GM12801 (cell line): ENCODE measurements around the gene GPC2.
"Not testable (repeated sequence)": the region's sequence is repeated elsewhere in the genome, so short reads cannot be mapped to it uniquely, and the experiment has no call there.

ENCODE experiments used
- TF ChIP-seq, protein P1 (sequence below): IDR thresholded peaks from one replicate; pipeline ENCODE4 v1.5.1; 2011; ENCODE audit warnings: control low read depth; ENCODE audit not compliant: insufficient read length; ENCODE audit errors: extremely low read depth

The GPC2 gene, protein sequence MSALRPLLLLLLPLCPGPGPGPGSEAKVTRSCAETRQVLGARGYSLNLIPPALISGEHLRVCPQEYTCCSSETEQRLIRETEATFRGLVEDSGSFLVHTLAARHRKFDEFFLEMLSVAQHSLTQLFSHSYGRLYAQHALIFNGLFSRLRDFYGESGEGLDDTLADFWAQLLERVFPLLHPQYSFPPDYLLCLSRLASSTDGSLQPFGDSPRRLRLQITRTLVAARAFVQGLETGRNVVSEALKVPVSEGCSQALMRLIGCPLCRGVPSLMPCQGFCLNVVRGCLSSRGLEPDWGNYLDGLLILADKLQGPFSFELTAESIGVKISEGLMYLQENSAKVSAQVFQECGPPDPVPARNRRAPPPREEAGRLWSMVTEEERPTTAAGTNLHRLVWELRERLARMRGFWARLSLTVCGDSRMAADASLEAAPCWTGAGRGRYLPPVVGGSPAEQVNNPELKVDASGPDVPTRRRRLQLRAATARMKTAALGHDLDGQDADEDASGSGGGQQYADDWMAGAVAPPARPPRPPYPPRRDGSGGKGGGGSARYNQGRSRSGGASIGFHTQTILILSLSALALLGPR

DNA sequence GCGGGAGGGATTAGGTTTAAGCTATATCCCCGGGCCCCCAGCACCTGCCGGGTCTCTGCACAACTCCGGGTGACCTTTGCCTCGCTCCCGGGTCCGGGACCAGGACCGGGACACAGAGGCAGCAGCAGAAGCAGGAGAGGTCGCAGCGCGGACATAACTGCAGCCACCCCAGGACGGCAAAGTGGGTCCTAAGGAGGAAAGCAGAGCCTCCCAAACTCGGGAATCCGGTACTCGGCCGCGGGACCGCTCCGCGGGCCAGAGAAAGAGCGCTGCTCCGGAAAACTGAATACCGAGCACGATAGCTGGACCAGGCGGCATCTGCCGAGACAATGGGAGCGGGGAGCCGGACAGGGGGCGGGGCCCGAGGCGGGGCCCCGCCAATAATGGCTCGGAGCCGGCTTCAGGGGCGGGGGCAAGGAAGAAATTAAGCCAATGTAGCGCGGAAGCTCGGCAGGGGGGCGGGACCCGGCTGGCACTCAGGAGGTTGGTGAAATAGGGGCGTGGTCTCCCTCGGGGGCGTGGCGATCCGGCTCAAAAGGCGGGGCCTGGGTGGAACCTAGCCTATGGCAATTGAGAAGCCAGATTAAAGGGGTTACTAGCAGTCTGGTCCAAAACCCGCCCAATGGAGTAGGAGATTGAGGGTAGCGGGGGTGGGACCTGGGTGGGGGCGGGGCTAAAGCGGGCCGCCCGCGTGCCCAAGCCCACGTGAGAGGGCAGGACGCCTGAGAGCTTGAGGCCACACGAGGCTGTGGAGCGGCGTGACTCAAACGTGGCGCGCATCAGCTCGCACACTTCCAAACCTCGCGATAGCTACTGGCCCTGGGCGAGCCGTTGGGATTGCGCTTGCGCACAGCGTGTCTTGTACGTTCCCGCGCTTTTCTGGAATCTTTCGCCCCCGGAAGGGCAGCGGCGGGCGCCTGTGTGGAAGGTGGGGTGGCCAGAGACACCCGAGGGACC is at the start of gene GPC2, which contains the start of gene STAG3:
TSS of gene GPC2 (minus strand) at position 337 of the 957 bp plus-strand sequence. CDS start at position 155, 182 bp downstream.
TSS of gene STAG3 (plus strand) at position 874 of the 957 bp plus-strand sequence. CDS start 2,639 bp downstream, outside the sequence.
- TF ChIP-seq, protein P1, sequence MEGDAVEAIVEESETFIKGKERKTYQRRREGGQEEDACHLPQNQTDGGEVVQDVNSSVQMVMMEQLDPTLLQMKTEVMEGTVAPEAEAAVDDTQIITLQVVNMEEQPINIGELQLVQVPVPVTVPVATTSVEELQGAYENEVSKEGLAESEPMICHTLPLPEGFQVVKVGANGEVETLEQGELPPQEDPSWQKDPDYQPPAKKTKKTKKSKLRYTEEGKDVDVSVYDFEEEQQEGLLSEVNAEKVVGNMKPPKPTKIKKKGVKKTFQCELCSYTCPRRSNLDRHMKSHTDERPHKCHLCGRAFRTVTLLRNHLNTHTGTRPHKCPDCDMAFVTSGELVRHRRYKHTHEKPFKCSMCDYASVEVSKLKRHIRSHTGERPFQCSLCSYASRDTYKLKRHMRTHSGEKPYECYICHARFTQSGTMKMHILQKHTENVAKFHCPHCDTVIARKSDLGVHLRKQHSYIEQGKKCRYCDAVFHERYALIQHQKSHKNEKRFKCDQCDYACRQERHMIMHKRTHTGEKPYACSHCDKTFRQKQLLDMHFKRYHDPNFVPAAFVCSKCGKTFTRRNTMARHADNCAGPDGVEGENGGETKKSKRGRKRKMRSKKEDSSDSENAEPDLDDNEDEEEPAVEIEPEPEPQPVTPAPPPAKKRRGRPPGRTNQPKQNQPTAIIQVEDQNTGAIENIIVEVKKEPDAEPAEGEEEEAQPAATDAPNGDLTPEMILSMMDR, result no peak

DNA sequence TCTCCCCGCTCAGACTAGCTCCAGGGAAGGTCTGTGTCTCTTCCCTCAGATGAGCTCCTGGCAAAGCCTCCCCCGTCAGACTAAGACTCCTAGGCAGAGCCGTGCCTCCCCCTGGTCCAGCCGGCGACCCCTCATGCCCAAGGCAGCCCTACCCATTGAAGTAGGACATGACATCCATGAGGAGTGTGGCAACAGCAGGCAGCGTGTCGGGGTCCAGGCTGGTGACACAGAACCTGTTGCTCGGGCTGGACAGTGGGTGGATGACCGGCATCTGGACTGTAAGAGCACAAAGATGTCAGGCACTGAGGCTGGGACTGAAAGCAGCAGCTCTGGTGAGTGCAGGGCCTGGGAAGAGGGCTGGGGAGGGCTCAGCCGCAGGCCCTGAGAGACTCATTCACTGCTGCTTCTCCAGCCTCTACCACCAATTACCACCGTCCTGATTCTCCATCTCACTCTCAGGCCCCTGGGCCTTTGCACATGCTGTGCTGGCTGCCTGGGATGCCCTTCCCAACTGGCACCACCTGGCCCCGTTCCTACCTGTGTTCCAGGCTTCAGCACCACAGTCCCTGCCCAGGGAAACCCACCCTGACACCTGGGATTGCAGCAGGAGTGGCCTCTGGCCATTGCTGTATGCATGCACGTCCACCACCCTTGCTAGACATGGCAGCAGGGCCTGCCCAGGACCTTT is 45.4 kb upstream of the GPC2 start:
- TF ChIP-seq, protein P1, result no peak

DNA sequence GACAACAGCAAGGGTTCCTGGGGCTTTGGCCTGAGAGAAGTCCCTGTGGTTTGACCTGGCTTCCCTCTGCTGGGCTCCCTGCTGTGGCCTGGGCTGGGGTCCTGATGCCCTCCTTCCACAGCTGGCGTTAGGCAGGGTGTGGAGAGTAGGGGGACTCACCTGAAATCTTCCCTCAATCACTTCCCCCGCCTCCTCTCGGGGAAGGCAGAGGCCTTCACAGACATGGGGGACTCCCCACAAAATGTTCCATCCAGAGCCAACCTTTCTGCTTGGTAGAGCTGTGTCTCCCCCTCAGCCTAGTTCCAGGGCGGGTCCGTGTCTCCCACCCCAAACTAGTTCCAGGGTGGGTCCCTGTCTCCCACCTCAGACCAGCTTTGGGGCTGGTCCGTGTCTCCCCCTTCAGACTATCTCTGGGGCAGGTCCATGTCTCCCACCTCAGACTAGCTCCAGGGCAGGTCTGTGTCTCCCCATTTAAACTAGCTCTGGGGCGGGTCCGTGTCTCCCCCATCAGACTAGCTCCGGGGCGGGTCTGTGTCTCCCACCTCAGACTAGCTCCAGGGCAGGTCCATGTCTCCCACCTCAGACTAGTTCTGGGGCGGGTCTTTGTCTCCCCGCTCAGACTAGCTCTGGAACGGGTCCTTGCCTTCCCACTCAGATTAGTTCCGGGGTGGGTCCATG is 44.7 kb upstream of the GPC2 start:
- TF ChIP-seq, protein P1, result no peak

DNA sequence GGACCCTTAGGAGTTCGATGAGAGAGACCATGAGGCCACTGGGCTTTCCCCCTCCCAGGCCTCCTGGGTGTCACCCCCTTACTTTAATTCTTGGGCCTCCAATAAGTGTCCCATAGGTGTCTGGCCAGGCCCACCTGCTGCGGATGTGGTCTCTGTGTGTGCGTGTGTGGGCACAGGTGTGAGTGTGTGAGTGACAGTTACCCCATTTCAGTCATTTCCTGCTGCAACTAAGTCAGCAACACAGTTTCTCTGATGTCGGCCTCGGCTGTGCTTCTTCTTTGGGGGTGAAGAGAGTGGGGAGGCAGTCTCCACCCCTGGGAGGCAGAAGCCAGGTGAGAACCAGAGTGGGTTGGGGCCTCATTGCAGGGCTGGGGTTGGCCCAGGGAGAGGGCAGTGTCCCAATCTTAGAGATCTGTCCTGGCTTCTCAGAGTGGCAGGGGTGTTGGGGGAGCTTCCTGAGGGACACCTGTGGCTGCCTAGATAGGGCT is 44.1 kb upstream of the GPC2 start:
- TF ChIP-seq, protein P1, result no peak

DNA sequence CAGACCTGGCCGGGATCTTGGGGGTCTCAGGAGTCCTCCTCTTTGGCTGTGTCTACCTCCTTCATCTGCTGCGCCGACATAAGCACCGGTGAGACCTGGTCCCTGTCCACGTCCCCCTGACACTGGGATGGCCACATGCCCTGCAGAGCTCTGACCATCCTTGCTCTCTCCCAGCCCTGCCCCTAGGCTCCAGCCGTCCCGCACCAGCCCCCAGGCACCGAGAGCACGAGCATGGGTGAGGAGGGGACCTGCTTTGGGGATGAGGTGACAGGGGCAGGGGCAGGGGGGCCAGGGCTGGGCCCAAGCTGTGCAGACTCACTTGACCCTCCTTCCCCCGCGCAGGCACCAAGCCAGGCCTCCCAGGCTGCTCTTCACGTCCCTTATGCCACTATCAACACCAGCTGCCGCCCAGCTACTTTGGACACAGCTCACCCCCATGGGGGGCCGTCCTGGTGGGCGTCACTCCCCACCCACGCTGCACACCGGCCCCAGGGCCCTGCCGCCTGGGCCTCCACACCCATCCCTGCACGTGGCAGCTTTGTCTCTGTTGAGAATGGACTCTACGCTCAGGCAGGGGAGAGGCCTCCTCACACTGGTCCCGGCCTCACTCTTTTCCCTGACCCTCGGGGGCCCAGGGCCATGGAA is 43.5 kb upstream of the GPC2 start:
- TF ChIP-seq, protein P1, result no peak

DNA sequence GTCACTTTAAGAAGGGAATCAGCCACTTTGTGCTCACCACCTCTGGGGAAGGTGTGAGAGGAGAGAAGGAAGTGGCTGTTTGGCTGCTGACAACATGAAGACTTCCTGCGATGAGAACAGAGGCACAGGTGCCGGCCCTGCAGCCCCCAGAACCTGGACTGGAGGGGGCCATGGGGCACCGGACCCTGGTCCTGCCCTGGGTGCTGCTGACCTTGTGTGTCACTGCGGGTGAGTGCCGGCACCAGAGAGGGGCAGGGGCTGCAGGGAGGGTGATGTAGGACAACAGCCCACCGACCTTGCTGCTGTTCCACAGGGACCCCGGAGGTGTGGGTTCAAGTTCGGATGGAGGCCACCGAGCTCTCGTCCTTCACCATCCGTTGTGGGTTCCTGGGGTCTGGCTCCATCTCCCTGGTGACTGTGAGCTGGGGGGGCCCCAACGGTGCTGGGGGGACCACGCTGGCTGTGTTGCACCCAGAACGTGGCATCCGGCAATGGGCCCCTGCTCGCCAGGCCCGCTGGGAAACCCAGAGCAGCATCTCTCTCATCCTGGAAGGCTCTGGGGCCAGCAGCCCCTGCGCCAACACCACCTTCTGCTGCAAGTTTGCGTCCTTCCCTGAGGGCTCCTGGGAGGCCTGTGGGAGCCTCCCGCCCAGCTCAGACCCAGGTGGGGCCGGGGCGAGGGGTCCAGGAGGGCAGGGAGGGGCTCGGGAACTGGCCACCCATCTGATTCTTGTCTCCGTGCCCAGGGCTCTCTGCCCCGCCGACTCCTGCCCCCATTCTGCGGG is 42.8 kb upstream of the GPC2 start, which contains the start of gene PVRIG:
TSS of gene PVRIG (plus strand) at position 149 of the 785 bp plus-strand sequence. CDS start at position 171, 22 bp downstream.
- TF ChIP-seq, protein P1, result not testable (repeated sequence)
